HEK293T (cell line): ENCODE results near the gene DCDC2B.

ENCODE experiments used
- BHLHE40 ChIP-seq: fragments of 450-650 bp; IDR thresholded peaks from 2 replicates; pipeline ENCODE4 v1.6.1; 2016; ENCODE audit warnings: mild to moderate bottlenecking, moderate library complexity, borderline replicate concordance
- ELF4 ChIP-seq: fragments of 450-650 bp; IDR thresholded peaks from 2 replicates; pipeline ENCODE4 v1.6.1; 2017; ENCODE audit warnings: antibody characterized with exemption
- FOXA1 ChIP-seq: fragments of 450-650 bp; IDR thresholded peaks from 2 replicates; pipeline ENCODE4 v1.6.1; 2016; ENCODE audit warnings: mild to moderate bottlenecking
- FOXM1 ChIP-seq: fragments of 450-650 bp; IDR thresholded peaks from 2 replicates; pipeline ENCODE4 v1.6.1; 2017; ENCODE audit warnings: mild to moderate bottlenecking, borderline replicate concordance
- HDGF ChIP-seq: fragments of 450-650 bp; IDR thresholded peaks from 2 replicates; pipeline ENCODE4 v1.6.1; 2017; ENCODE audit warnings: antibody characterized with exemption, borderline replicate concordance
- L3MBTL2 ChIP-seq: fragments of 450-650 bp; conservative IDR thresholded peaks from 2 replicates; pipeline ENCODE4 v1.6.1; 2016; ENCODE audit warnings: mild to moderate bottlenecking
- LEF1 ChIP-seq: fragments of 450-650 bp; IDR thresholded peaks from 2 replicates; pipeline ENCODE4 v1.6.1; 2017; ENCODE audit warnings: mild to moderate bottlenecking, borderline replicate concordance
- NFRKB ChIP-seq: fragments of 450-650 bp; IDR thresholded peaks from 2 replicates; pipeline ENCODE4 v1.6.1; 2016; ENCODE audit warnings: mild to moderate bottlenecking, moderate library complexity
- SP1 ChIP-seq: fragments of 450-650 bp; IDR thresholded peaks from 2 replicates; pipeline ENCODE4 v1.6.1; 2017
- ZNF384 ChIP-seq: fragments of 450-650 bp; IDR thresholded peaks from 2 replicates; pipeline ENCODE4 v1.6.1; 2016

GRCh38 chr1:32250893-32251716 lies 42.2 kb downstream of the DCDC2B start, which contains the start of gene LCK:
- TF ChIP-seq BHLHE40 (no peak), ZNF384 (no peak), L3MBTL2 (no peak), ELF4 (no peak), FOXA1 (no peak), SP1 (no peak), HDGF (no peak), NFRKB (no peak), LEF1 (no peak), FOXM1 (no peak)
